ENCODE data around the gene SLC1A3. TPM values are rescaled to one million over a fixed set of nuclear protein-coding genes. Genes with fewer than 3 reads are reported as not detected.

Gene SLC1A3
- polyA plus RNA-seq, 1 donor, result 18.5 TPM

DNA sequence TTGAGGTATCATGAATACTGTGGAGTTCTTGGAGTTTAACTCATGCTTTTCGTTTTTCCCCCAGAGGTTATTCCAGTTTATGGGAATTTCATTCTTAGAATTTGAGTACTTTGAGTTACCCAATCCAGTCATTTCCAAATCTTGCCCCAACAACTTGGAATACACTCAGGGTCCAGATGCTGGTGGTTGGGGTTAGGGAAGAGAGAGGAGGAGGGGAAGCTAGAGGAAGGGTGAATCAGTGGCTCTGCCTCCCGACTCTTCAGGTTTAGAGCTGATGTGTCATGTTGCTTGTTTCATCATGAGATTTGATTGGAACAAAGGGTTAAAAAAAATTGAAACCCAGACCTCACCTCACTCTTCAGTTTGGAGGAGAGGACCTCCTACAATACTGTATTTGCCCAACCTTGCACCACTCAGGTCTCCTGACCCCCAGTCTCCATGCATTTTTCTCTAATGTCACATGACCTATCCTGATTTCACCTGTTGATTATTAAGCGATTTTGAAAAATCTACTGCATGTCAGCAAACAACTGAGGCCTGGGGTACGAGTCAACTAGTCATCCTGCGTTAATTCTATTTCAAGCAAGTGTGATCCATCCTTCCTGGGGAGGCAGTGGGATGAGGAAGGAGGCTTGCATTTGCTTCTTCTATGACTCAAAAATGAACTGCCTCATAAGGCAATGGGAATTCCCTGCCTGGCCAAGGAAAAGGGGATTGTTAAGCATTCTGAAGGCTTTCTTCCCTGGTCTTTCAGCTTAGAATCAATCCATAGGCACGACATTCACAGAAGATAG lies 6.2 kb upstream of the SLC1A3 start:
- no peak for DNase-seq (ENCODE audit: low read depth)

- no peak for DNase-seq (ENCODE audit: low read depth)
Measured at GRCh38 chr5:36600917-36601527, 5.4 kb upstream of the SLC1A3 start.

DNA sequence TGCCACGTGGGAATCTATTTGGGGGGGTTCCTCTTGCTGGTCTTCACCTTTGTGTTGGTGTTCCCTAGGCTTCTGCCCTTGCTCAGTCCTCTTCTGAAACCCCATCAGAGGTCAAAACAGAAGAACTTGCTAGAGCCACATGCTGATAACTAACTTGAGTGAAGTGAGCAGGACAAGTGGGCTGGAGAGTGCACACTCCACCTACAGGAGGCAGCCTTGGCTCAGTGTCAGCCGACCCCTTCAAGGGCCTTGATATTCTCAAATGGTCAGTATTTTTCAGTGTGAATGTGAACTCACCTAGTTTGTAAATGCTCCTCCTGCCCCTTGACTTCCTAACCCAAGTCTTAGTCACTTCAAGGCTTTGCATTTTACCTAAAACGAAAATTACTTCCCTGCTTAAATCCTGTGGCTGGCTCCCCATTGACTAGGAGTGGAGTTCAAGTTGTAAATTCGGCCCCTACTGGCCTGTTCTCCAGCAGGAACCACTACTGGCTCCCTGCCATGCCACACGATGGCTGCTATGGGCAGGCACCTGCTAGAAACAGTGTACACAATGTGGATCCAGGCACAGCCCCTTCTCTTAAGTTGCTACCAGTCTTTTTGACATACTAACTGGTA lies 3.6 kb upstream of the SLC1A3 start:
- no peak for DNase-seq (ENCODE audit: low read depth)

DNA sequence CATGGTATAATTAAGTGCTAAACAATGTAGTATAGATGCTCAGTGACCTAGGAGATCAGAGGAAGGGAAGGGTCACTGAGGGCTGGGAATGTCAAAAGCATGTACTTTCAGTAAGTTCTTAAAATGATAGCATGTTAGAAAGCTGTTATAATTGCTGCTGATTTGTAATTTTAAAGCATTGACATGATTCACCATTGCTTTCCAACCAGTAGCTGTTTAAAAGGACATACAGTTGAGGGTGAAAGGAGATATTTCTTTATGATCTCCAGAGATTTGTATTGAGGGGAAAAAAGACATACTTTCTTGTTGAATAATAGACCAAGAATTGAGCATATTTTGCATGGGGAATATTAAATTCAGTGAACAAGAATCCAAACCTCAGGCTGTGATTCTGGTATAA lies 1.2 kb upstream of the SLC1A3 start:
- no peak for DNase-seq (ENCODE audit: low read depth)

DNA sequence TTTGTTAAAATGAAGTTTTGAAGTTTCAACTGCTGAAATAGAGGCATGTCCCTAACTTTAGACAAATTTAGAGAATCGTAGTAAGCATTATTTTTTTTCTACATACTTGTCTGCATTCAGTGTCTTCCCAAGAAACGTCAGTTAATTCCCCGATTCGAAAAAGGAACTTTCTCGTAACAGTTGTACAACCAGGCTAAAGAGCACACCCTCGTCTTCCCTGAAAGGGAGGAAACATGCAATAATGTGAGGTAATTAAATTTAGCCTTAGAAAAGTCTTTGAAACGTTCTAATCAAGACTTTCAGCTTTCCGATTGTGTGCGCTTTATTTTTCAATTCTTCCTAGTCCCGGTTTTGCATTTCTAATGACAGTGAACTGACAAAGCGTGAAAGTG lies 374 bp upstream of the SLC1A3 start:
- DNase-seq (ENCODE audit: low read depth), result no peak

DNA sequence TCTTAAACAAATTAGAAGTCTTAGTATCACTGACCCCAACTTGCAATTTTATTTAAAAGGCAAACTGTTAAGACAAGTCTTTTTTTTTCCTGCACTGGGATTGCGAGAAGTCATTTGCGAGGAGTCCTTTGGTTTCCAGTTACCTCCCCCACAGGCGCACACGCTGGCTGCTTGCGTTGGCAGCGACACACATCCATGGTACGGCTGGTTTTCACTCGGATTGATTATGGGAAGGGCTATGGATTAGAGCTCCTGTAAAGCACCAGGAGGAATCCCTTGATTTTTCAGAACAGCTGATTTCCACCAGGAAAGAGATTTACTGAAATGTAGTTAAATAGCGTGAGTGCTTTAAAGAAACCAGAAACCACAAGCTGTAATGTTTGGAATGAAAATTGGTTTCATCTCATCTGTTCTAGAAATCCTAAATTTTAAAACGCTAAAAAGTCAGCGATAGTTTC lies 737 bp downstream of the SLC1A3 start:
- DNase-seq (ENCODE audit: low read depth), result no peak

DNA sequence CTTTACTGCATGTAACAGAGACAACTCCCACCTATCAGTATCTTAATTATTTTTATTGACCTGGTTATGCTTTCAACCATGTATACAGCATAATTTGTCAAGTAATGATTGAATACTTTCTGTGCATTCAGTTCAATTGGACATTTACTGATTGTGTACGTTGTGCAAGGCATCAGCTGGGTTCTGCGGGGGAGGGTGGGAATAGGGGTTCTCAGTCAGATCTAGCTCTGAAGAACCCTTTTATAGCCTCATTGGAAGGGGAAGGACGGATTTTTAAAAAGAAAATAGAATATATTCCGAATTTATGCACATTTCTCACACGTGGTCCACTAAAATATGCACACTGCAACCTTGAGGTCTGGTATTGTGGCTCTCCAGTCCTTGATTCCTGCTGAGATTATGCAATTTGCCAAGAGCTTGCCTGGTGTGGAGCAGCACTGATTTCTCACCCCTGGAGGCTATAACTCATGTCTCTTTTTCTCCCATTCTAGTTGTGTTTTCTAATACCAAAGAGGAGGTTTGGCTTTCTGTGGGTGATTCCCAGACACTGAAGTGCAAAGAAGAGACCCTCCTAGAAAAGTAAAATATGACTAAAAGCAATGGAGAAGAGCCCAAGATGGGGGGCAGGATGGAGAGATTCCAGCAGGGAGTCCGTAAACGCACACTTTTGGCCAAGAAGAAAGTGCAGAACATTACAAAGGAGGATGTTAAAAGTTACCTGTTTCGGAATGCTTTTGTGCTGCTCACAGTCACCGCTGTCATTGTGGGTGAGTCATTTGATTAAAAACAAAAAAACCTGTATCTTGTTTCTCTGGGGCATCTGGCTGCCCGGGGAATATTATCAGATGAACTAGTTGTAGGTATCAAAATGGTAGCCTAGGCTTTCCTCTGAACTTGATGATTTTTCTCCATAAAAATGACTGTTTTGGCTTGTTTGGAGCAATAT lies 1.7 kb downstream of the SLC1A3 start:
- no peak for DNase-seq (ENCODE audit: low read depth)

GRCh38 chr5:36610621-36611020 lies 4.2 kb downstream of the SLC1A3 start:
- no peak for DNase-seq (ENCODE audit: low read depth)

GRCh38 chr5:36611520-36612274 lies 5.3 kb downstream of the SLC1A3 start:
- DNase-seq (ENCODE audit: low read depth), result no peak

- DNase-seq (ENCODE audit: low read depth), result no peak
Measured at GRCh38 chr5:36613241-36613640, 6.8 kb downstream of the SLC1A3 start.

GRCh38 chr5:36613771-36614656 lies 7.6 kb downstream of the SLC1A3 start:
- no peak for DNase-seq (ENCODE audit: low read depth)

GRCh38 chr5:36614657-36615308 lies 8.4 kb downstream of the SLC1A3 start:
- DNase-seq (ENCODE audit: low read depth), result no peak

DNA sequence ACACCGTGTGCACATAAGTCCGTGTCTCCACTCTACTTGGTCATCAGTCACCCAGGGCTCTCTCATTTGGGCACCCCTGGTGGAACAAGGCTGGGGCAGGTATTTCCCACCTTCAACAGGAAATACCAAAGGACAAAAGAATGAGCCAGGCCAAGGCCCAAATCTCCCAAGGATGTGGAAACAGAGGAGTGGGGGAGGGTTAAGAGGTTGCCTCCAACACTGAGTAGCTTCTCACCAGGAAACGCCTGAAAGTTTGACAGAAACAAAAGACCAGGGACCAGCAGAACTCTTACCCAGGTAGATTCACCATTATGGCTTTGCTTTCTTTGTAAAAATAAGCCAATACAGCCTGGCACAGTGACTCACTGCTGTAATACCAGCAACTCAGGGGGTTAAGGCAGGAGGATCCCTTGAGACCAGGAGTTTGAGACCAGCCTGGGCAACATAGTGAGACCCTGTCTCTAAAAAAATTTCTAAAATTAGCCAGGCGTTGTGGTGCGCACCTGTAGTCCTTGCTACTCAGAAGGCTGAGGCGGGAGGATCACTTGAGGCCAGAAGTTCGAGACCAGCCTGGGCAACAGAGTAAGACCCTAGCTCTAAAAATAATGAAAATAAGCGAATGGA lies 12.7 kb downstream of the SLC1A3 start:
- no peak for DNase-seq (ENCODE audit: low read depth)

DNA sequence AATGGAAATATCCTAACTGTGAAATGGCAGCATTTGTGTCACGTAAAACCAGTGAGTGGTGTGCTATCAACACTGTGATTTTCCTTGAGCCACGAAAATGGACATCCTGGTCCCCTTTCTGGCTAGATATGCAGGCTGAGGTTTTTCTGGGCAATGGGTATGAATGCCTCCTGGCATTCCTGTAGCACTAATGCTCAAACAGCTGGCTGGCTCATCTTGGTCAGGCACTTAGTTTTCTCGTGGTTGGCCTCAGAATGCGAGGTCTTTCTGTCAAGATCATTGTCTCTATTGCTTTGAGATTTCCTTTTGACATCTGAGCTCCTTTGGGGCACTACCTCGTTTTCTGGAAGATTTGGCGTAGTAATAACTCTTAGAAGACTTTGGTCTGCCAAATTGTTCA lies 15.6 kb downstream of the SLC1A3 start:
- no peak for DNase-seq (ENCODE audit: low read depth)

- DNase-seq (ENCODE audit: low read depth), result no peak
Measured at GRCh38 chr5:36623832-36624231, 17.4 kb downstream of the SLC1A3 start.

DNA sequence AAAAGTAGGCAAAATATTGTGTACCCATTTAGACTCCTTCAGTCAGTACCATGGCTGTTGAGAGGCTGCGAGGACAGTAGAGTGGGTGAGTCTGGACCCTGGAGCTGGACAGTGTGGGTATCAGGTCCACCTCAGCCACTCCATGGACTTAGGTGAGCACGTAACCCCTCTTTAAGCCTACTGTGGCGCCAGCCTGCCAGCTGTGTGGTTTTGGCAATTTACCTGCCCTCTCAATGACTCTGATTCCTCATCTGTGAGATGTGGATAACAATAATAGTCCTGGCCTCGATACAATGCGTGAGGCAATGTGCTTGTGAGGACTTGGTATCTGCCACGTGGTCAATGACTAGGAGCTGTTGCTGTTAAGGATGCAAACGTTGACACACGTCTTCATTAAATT lies 17.9 kb downstream of the SLC1A3 start:
- no peak for DNase-seq (ENCODE audit: low read depth)

- DNase-seq (ENCODE audit: low read depth), result no peak
Measured at GRCh38 chr5:36628695-36629094, 22.3 kb downstream of the SLC1A3 start.

DNA sequence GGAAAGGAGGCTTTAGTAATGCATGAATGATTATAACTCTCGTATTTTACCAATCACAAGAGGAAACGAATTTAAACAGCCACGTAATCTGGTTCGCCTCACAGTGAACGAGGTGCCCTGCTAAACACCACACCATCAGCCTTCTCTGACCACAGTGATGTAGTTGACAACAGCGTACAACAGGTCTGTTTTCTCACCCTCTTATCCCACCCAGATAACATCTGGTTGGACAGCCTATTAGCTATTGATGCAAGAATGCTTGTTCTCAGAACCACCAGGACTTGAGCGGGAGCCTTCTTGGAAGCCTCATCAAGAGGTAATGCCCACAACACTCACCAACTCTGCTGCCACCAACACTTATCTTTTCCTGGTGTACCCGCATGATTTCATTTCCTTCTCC lies 23.3 kb downstream of the SLC1A3 start:
- DNase-seq (ENCODE audit: low read depth), result no peak
